BE2C (cell line): ENCODE data around the gene YPEL1.
"Not testable (repeated sequence)": the region's sequence is repeated elsewhere in the genome, so short reads cannot be mapped to it uniquely, and the experiment has no call there.

Source experiments
- DNase-seq: peaks from one replicate; pipeline ENCODE4 v3.0.0-alpha.2; 2020
- H3K27me3 ChIP-seq: fragments of 250-450 bp; sonication (Bioruptor Pico); 2 replicates; pipeline ENCODE4 v1.5.1; 2020; ENCODE audit warnings: mild to moderate bottlenecking
- H3K36me3 ChIP-seq: fragments of 250-450 bp; sonication (Bioruptor Pico); 2 replicates; pipeline ENCODE4 v1.5.1; 2020; ENCODE audit warnings: mild to moderate bottlenecking
- H3K4me1 ChIP-seq: fragments of 250-450 bp; sonication (Bioruptor Pico); 2 replicates; pipeline ENCODE4 v1.5.1; 2020
- H3K4me3 ChIP-seq: 2 replicates; pipeline ENCODE4 v1.5.1; 2011; ENCODE audit warnings: low read depth, low read length
- H3K9me3 ChIP-seq: fragments of 250-450 bp; sonication (Bioruptor Pico); 2 replicates; pipeline ENCODE4 v1.5.1; 2020
- TF ChIP-seq, protein P1 (sequence below): IDR thresholded peaks from 2 replicates; pipeline ENCODE4 v1.5.1; 2012; ENCODE audit warnings: mild to moderate bottlenecking, low read depth, low read length

The YPEL1 gene

GRCh38 chr22:21755851-21756284 is 20.3 kb upstream of the YPEL1 start:
- no peaks in the 10 kb centered on the region for H3K36me3 ChIP-seq
- H3K4me1 ChIP-seq: peaks cover 10% of the 10 kb centered on the region
- TF ChIP-seq, protein P1, sequence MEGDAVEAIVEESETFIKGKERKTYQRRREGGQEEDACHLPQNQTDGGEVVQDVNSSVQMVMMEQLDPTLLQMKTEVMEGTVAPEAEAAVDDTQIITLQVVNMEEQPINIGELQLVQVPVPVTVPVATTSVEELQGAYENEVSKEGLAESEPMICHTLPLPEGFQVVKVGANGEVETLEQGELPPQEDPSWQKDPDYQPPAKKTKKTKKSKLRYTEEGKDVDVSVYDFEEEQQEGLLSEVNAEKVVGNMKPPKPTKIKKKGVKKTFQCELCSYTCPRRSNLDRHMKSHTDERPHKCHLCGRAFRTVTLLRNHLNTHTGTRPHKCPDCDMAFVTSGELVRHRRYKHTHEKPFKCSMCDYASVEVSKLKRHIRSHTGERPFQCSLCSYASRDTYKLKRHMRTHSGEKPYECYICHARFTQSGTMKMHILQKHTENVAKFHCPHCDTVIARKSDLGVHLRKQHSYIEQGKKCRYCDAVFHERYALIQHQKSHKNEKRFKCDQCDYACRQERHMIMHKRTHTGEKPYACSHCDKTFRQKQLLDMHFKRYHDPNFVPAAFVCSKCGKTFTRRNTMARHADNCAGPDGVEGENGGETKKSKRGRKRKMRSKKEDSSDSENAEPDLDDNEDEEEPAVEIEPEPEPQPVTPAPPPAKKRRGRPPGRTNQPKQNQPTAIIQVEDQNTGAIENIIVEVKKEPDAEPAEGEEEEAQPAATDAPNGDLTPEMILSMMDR: no peak
- no peak for DNase-seq
- H3K27me3 ChIP-seq: no peaks in the 10 kb centered on the region
- no peak overlapping the region for H3K4me3 ChIP-seq
- no peaks in the 10 kb centered on the region; the same call in 1 of the 2 replicates for H3K9me3 ChIP-seq

DNA sequence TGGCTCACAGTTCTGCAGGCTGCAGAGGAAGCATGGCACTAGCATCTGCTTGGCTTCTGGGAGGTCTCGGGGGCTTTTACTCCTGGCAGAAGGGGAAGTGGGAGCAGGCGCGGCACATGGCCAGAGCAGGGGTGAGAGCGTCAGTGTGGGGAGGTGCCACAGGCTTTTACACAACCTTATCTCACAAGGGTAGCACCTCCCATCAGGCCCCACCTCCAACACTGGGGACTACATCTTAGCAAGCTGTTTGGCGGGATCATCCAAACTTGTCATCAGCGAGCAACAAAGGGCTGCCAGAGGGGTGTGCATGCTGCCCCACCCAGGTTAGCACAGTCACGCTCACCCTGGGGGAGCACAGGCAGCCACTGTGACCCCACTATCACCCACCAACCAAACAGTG is 18.9 kb upstream of the YPEL1 start:
- peaks cover 10% of the 10 kb centered on the region for H3K4me1 ChIP-seq
- H3K4me3 ChIP-seq: peak overlapping the region; percentile 27
- no peaks in the 10 kb centered on the region; the same call in 1 of the 2 replicates for H3K9me3 ChIP-seq
- peak; percentile 65 for DNase-seq
- no peaks in the 10 kb centered on the region for H3K27me3 ChIP-seq
- TF ChIP-seq, protein P1: no peak
- no peaks in the 10 kb centered on the region for H3K36me3 ChIP-seq

- H3K4me3 ChIP-seq: no peak overlapping the region
- TF ChIP-seq, protein P1: no peak
- peaks cover 10% of the 10 kb centered on the region for H3K4me1 ChIP-seq
- H3K27me3 ChIP-seq: no peaks in the 10 kb centered on the region
- H3K36me3 ChIP-seq: no peaks in the 10 kb centered on the region
- H3K9me3 ChIP-seq: no peaks in the 10 kb centered on the region; the same call in 1 of the 2 replicates
- DNase-seq: no peak
These were observed 17.9 kb upstream of the YPEL1 start for GRCh38 chr22:21753374-21754111.

GRCh38 chr22:21752276-21752675 is 16.7 kb upstream of the YPEL1 start:
- no peak for DNase-seq
- H3K36me3 ChIP-seq: no peaks in the 10 kb centered on the region
- H3K4me3 ChIP-seq: no peak overlapping the region
- TF ChIP-seq, protein P1: no peak
- no peaks in the 10 kb centered on the region for H3K27me3 ChIP-seq
- H3K4me1 ChIP-seq: peaks cover 10% of the 10 kb centered on the region
- H3K9me3 ChIP-seq: no peaks in the 10 kb centered on the region; the same call in 1 of the 2 replicates

DNA sequence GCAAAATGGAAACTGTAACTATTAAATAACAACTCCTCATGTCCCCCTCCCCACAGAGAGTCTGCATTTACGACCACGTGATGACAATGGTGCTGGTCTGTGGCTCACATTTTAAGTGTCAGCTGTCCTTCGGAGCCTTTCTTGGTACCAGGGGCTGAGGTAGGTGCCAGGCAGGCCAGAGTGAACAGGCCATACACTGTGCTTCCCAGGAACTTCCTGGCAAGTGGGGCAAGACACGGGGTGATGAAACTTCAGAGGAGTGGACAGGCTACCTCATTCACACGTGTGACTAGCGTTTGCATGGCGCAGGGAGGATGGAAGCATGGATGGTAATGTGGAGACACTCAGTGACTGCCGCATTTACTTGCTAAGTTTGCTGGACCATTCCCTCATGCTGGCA is 10.4 kb upstream of the YPEL1 start:
- Histone ChIP-seq H3K9me3 (no peaks in the 10 kb centered on the region), H3K4me3 (no peak overlapping the region), H3K27me3 (no peaks in the 10 kb centered on the region), H3K36me3 (no peaks in the 10 kb centered on the region), H3K4me1 (no peaks in the 10 kb centered on the region)
- no peak for DNase-seq
- TF ChIP-seq, protein P1: no peak

DNA sequence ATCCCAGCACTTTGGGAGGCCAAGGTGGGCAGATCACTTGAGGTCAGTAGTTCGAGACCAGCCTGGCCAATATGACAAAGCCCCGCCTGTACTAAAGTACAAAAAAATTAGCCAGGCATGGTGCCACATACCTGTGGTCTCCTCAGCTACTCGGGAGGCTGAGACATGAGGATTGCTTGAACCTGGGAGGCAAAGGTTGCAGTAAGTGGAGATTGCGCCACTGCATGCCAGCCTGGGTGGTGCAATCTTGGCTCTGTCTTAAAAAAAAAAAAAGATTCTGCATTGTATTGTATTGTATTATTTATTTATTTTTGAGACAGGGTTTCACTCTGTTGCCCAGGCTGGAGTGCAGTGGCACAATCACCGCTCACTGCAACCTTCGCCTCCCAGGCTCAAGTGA is 9.3 kb upstream of the YPEL1 start:
- H3K4me3 ChIP-seq, DNase-seq, H3K9me3 ChIP-seq, H3K36me3 ChIP-seq, H3K4me1 ChIP-seq, H3K27me3 ChIP-seq: not testable (repeated sequence)
